Measurements from ENCODE around the gene STARD7.
"Not testable (repeated sequence)": the region's sequence is repeated elsewhere in the genome, so short reads cannot be mapped to it uniquely, and the experiment has no call there.

STARD7 gene

GRCh38 chr2:96233880-96234316, 25.3 kb upstream of the STARD7 start:
- no peak overlapping the region for H3K4me3 ChIP-seq (ENCODE audit: low read depth, low read length)
- TF ChIP-seq CTCF (IDR thresholded peaks at IDR 0.05; ENCODE audit: low read depth, low read length) = no peak

- H3K4me3 ChIP-seq (ENCODE audit: low read depth, low read length) = no peak overlapping the region
- no peak for TF ChIP-seq CTCF (IDR thresholded peaks at IDR 0.05; ENCODE audit: low read depth, low read length)
Observed at GRCh38 chr2:96233436-96233835, 24.8 kb upstream of the STARD7 start.

GRCh38 chr2:96231316-96231715, 22.7 kb upstream of the STARD7 start:
- no peak for TF ChIP-seq CTCF (IDR thresholded peaks at IDR 0.05; ENCODE audit: low read depth, low read length)

GRCh38 chr2:96225016-96225533, 16.4 kb upstream of the STARD7 start:
- no peak overlapping the region for H3K4me3 ChIP-seq (ENCODE audit: low read depth, low read length)

More at GRCh38 chr2:96231316-96231715, 22.7 kb upstream of the STARD7 start:
- no peak overlapping the region for H3K4me3 ChIP-seq (ENCODE audit: low read depth, low read length)

GRCh38 chr2:96221106-96221505, 12.5 kb upstream of the STARD7 start:
- H3K4me3 ChIP-seq (ENCODE audit: low read depth, low read length) = not testable (repeated sequence)

More at GRCh38 chr2:96225016-96225533, 16.4 kb upstream of the STARD7 start:
- TF ChIP-seq CTCF (IDR thresholded peaks at IDR 0.05; ENCODE audit: low read depth, low read length) = no peak

- H3K4me3 ChIP-seq (ENCODE audit: low read depth, low read length) = not testable (repeated sequence)
Observed at GRCh38 chr2:96219959-96220358, 11.3 kb upstream of the STARD7 start.

- H3K4me3 ChIP-seq (ENCODE audit: low read depth, low read length) = no peak overlapping the region
- no peak for TF ChIP-seq CTCF (IDR thresholded peaks at IDR 0.05; ENCODE audit: low read depth, low read length)
Observed at GRCh38 chr2:96218508-96219131, 10.0 kb upstream of the STARD7 start.

GRCh38 chr2:96214554-96214953, 5.9 kb upstream of the STARD7 start:
- no peak overlapping the region for H3K4me3 ChIP-seq (ENCODE audit: low read depth, low read length)
- no peak for TF ChIP-seq CTCF (IDR thresholded peaks at IDR 0.05; ENCODE audit: low read depth, low read length)
